ENCODE results near the gene LRRC14B. TPM values are rescaled to one million over a fixed set of nuclear protein-coding genes. Genes with fewer than 3 reads are reported as not detected.

The LRRC14B gene
- total RNA-seq, 4 donors from 2014 or later: not detected

DNA sequence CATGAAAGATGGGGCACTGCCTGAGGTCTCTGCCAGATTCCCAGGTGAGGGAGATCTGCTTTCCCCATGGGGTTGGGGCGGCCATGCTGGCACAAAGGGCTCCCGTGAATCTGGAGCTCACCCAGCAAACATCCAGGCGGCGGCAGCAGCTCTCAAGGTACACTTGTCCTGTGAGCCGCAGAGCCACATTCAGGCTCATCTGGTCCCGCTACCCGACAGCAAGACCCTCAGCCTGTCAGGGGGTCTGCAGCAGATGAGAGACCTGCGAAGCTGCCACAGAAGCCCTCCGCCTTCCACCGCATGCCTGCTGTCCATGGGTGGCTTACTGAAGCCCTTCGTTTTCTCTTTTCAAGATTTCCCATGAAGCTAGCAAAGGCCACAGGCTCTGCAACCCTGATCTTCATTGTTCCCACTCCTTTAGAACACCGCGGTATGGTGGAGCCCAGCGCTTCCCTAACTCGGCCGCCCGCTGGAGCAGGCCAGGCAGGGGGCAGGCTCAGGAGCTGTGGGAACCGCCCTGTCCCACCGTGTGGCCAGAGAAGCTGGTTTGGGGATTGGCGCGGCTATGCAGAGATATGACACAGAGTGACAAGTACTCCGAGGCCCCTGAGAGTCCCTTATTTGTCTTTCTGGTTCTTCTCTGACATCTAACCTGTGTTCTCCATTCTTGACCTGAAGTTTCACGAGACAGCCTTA is 8.8 kb downstream of the LRRC14B start:
- intact Hi-C loops (cut with DNase I): no loop called here
- TF ChIP-seq POLR2A (IDR thresholded peaks at IDR 0.05): no peak
- no peak for TF ChIP-seq CTCF (IDR thresholded peaks at IDR 0.05)
- Histone ChIP-seq H3K36me3 (peaks cover under 1 to 26% (median 2%) of the 10 kb centered on the region in 3 donors), H3K4me1 (no peaks in the 10 kb centered on the region), H3K27me3 (peaks cover 0 to 7% (median 0%) of the 10 kb centered on the region in 4 donors), H3K27ac (no peak overlapping the region), H3K4me3 (no peak overlapping the region), H3K9me3 (no peaks in the 10 kb centered on the region)
- no peak for DNase-seq
- WGBS, 2 donors: 80 to 84% methylated on average over 8 to 18 of the region's 23 CpGs

DNA sequence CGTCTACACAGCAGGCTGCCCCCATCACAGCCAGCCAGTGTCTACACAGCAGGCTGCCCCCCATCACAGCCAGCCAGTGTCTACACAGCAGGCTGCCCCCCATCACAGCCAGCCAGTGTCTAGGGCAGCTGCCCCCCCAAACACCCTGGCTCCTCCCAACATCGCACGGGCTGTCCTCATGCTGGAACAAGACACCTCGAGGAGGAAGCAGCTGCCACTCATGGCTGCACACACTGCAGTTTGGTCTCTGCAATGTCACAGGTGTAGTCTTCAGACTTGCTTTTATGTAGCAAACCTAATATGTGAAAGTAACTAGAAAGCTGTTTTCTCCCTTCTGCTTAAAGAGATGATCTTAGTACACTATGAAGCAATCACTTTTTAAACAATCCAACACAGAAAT is 9.7 kb downstream of the LRRC14B start:
- no peak overlapping the region for H3K27ac ChIP-seq
- H3K27me3 ChIP-seq: peaks cover 0 to under 1% (median 0%) of the 10 kb centered on the region in 4 donors
- H3K4me1 ChIP-seq: no peaks in the 10 kb centered on the region
- WGBS, 2 donors: 24% methylated on average over 2 of the region's 4 CpGs; no CpG with 5 or more reads in 1 of the 2 donors
- no peak overlapping the region for H3K4me3 ChIP-seq
- peaks cover 3 to 35% (median 6%) of the 10 kb centered on the region in 3 donors for H3K36me3 ChIP-seq
- intact Hi-C loops (cut with DNase I): no loop called here
- no peak for DNase-seq
- TF ChIP-seq POLR2A (IDR thresholded peaks at IDR 0.05): no peak
- TF ChIP-seq CTCF (IDR thresholded peaks at IDR 0.05): no peak
- no peaks in the 10 kb centered on the region for H3K9me3 ChIP-seq

- Histone ChIP-seq H3K9me3 (no peaks in the 10 kb centered on the region), H3K36me3 (peaks cover 3 to 42% (median 6%) of the 10 kb centered on the region in 3 donors), H3K4me1 (no peaks in the 10 kb centered on the region), H3K27ac (no peak overlapping the region), H3K27me3 (no peaks in the 10 kb centered on the region), H3K4me3 (no peak overlapping the region)
- TF ChIP-seq CTCF (IDR thresholded peaks at IDR 0.05) (no peak), POLR2A (IDR thresholded peaks at IDR 0.05) (no peak)
- DNase-seq: no peak
- WGBS, 2 donors: 92 to 93% methylated on average over 8 of the region's 8 CpGs
- intact Hi-C loops (cut with DNase I): no loop called here
Measured at GRCh38 chr5:201672-202071, 10.4 kb downstream of the LRRC14B start.

DNA sequence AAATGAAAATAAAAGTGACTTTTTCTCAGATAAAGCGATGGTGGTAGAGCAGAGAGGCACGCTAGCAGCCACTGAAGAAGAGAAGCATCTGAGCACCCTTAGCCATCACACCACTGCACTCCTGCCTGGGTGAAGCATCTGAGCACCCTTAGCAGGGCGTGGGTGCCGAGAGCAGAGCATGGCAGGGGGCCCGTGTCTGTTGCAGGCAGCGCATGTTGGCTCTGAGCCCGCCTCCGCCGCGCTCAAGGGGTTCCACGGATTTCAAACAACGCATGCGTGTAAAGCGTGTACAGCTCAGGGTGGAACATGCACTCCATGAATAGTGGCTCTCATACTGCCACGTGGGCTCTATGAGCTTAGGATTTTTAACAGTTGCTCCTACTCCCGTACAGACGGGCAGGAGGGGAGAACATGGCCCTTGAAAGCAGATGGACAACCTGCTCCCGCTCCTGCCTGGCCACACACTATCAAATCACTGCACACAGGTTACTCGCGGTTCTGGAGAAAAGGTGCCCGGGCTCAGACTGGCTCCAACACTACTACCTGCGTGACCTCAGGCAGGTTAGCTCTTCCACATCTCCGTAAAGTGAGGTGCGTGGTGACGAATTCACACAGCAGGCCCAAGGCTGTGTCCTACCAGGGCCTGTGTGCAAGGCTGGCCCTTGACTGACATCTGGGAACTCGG is 12.1 kb downstream of the LRRC14B start:
- no peak for TF ChIP-seq CTCF (IDR thresholded peaks at IDR 0.05)
- TF ChIP-seq POLR2A (IDR thresholded peaks at IDR 0.05): no peak
- Histone ChIP-seq H3K27ac (no peak overlapping the region), H3K4me3 (no peak overlapping the region), H3K27me3 (no peaks in the 10 kb centered on the region), H3K9me3 (no peaks in the 10 kb centered on the region), H3K4me1 (no peaks in the 10 kb centered on the region), H3K36me3 (peaks cover 3 to 49% (median 6%) of the 10 kb centered on the region in 3 donors)
- WGBS, 2 donors: 91 to 92% methylated on average over 13 to 17 of the region's 26 CpGs
- intact Hi-C loops (cut with DNase I): no loop called here
- no peak for DNase-seq

- Histone ChIP-seq H3K9me3 (no peaks in the 10 kb centered on the region), H3K27ac (no peak overlapping the region), H3K4me3 (no peak overlapping the region), H3K4me1 (no peaks in the 10 kb centered on the region), H3K36me3 (peaks cover 3 to 49% (median 6%) of the 10 kb centered on the region in 3 donors), H3K27me3 (no peaks in the 10 kb centered on the region)
- TF ChIP-seq POLR2A (IDR thresholded peaks at IDR 0.05) (no peak), CTCF (IDR thresholded peaks at IDR 0.05) (no peak)
- intact Hi-C loops (cut with DNase I): no loop called here
- DNase-seq: no peak
- 58 to 89% methylated on average over 2 of the region's 6 CpGs for WGBS, 2 donors
Measured at GRCh38 chr5:204001-204400, 12.7 kb downstream of the LRRC14B start.

Data from esophagus squamous epithelium (tissue), 5 donors.